Loucy (cell line): ENCODE data around the gene EPHB6.

Experiments used
- H2AFZ ChIP-seq: fragments of 200-600 bp; sonication (generic); 2 replicates; pipeline ENCODE4 v1.6.0; 2016; ENCODE audit warnings: antibody characterized with exemption, mild to moderate bottlenecking, low read length, moderate library complexity
- H3F3A ChIP-seq: fragments of 200-600 bp; 2 replicates; pipeline ENCODE4 v1.6.0; 2016; ENCODE audit warnings: antibody characterized with exemption, low read depth, mild to moderate bottlenecking
- H3K27me3 ChIP-seq: fragments of 200-600 bp; sonication (generic); 2 replicates; pipeline ENCODE4 v1.6.1; 2014; ENCODE audit warnings: low read length, mild to moderate bottlenecking; ENCODE audit not compliant: insufficient read depth, poor library complexity, severe bottlenecking
- H3K36me3 ChIP-seq: fragments of 200-600 bp; sonication (generic); 2 replicates; pipeline ENCODE4 v1.6.1; 2016; ENCODE audit warnings: low read length; ENCODE audit not compliant: insufficient read depth
- H3K4me1 ChIP-seq: fragments of 200-600 bp; sonication (generic); 2 replicates; pipeline ENCODE4 v1.5.1; 2014; ENCODE audit warnings: low read length, mild to moderate bottlenecking; ENCODE audit not compliant: insufficient read depth, poor library complexity, severe bottlenecking
- H3K4me2 ChIP-seq: fragments of 200-600 bp; sonication (generic); 2 replicates; pipeline ENCODE4 v1.6.0; 2014; ENCODE audit warnings: antibody characterized with exemption, low read length, low read depth, mild to moderate bottlenecking; ENCODE audit not compliant: poor library complexity, severe bottlenecking
- H3K4me3 ChIP-seq: fragments of 200-600 bp; sonication (generic); 2 replicates; pipeline ENCODE4 v1.5.1; 2014; ENCODE audit warnings: low read length, mild to moderate bottlenecking, mixed read lengths; ENCODE audit not compliant: poor library complexity, severe bottlenecking
- H3K79me2 ChIP-seq: fragments of 200-600 bp; sonication (generic); 2 replicates; pipeline ENCODE4 v1.6.1; 2014; ENCODE audit warnings: low read length; ENCODE audit not compliant: insufficient read depth
- H3K9ac ChIP-seq: fragments of 200-600 bp; sonication (generic); 2 replicates; pipeline ENCODE4 v1.6.0; 2014; ENCODE audit warnings: mild to moderate bottlenecking, low read depth, low read length, moderate library complexity; ENCODE audit not compliant: poor library complexity, severe bottlenecking
- H3K9me2 ChIP-seq: fragments of 200-600 bp; sonication (generic); replicated peaks from 2 replicates; pipeline ENCODE4 v1.6.1; 2016; ENCODE audit warnings: low read depth, low read length, mixed read lengths
- H3K9me3 ChIP-seq: fragments of 200-600 bp; sonication (generic); 2 replicates; pipeline ENCODE4 v1.6.1; 2014; ENCODE audit warnings: mild to moderate bottlenecking, antibody characterized with exemption, low read length, low read depth; ENCODE audit not compliant: insufficient read depth
- H4K20me1 ChIP-seq: fragments of 200-600 bp; sonication (generic); 2 replicates; pipeline ENCODE4 v1.6.0; 2014; ENCODE audit warnings: antibody characterized with exemption, low read length, mild to moderate bottlenecking; ENCODE audit not compliant: insufficient read depth, poor library complexity, severe bottlenecking
- CTCF ChIP-seq: fragments of 200-600 bp; sonication (generic); conservative IDR thresholded peaks from 2 replicates; pipeline ENCODE4 v1.5.1; 2014; ENCODE audit warnings: mild to moderate bottlenecking, antibody characterized with exemption, low read length
- EZH2phosphoT487 ChIP-seq: fragments of 200-600 bp; IDR thresholded peaks from 2 replicates; pipeline ENCODE4 v1.6.1; 2018; ENCODE audit warnings: antibody characterized with exemption, mild to moderate bottlenecking, moderate library complexity, borderline replicate concordance

The EPHB6 gene

GRCh38 chr7:142886866-142887265 is 32.0 kb downstream of the EPHB6 start:
- H3K36me3 ChIP-seq, result no peaks in the 10 kb centered on the region
- no peak for TF ChIP-seq CTCF
- TF ChIP-seq EZH2phosphoT487, result no peak

DNA sequence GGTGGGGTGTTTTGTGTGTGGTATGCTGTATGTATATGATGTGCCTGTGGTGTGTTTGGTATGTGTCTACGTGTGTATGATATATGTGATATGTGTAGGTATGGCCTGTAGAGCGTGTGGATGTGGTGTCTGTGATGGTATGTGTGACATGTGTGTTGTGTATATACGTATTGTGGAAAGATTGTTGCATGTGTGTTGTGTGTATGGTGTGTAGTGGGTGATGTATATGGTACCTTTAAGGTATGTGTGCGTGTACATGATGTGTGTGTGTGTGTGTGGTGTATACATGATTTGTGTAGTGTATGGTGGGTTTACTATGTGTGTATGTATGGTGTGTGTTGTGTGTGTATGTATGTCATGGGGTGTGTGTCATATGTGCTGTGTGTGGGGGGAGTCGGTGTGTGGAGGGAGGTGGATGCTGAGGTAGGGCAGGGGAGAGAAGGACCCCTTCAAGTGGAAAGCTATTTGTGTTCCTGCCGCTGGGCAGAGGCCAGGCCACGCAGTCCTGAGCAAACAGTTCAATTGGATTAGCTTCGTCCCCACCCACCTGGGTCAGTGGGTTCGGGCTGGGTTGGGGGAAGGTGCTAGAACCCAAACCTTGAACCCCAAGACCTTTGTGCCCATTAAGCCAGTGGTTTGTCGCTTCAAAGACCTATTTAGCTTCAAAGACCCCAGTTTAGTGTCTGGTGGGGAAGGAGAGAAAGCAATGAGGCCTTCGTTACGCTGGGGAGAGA is 32.6 kb downstream of the EPHB6 start:
- Histone ChIP-seq H3K79me2 (no peaks in the 10 kb centered on the region), H3F3A (no peaks in the 10 kb centered on the region), H3K4me2 (no peak overlapping the region), H3K9me2 (no peaks in the 10 kb centered on the region), H3K36me3 (no peaks in the 10 kb centered on the region), H3K4me3 (no peak overlapping the region), H3K9me3 (no peaks in the 10 kb centered on the region), H3K4me1 (no peaks in the 10 kb centered on the region), H2AFZ (no peak overlapping the region), H3K9ac (no peak overlapping the region), H4K20me1 (no peaks in the 10 kb centered on the region), H3K27me3 (no peaks in the 10 kb centered on the region)
- TF ChIP-seq CTCF, result no peak
- TF ChIP-seq EZH2phosphoT487, result no peak

More at GRCh38 chr7:142886866-142887265, 32.0 kb downstream of the EPHB6 start:
- Histone ChIP-seq H3K9ac (no peak overlapping the region), H3K9me3 (no peaks in the 10 kb centered on the region), H3K27me3 (no peaks in the 10 kb centered on the region), H3K79me2 (no peaks in the 10 kb centered on the region), H3K4me1 (no peaks in the 10 kb centered on the region), H3K9me2 (no peaks in the 10 kb centered on the region), H2AFZ (no peak overlapping the region), H3K4me2 (no peak overlapping the region), H3F3A (no peaks in the 10 kb centered on the region), H4K20me1 (no peaks in the 10 kb centered on the region), H3K4me3 (no peak overlapping the region)

- Histone ChIP-seq H3K27me3 (no peaks in the 10 kb centered on the region), H3K4me1 (no peaks in the 10 kb centered on the region), H3K36me3 (no peaks in the 10 kb centered on the region), H3F3A (no peaks in the 10 kb centered on the region), H4K20me1 (no peaks in the 10 kb centered on the region), H3K9me3 (no peaks in the 10 kb centered on the region), H3K4me2 (no peak overlapping the region), H3K9me2 (no peaks in the 10 kb centered on the region), H3K4me3 (no peak overlapping the region), H2AFZ (no peak overlapping the region), H3K79me2 (no peaks in the 10 kb centered on the region), H3K9ac (no peak overlapping the region)
- TF ChIP-seq CTCF, result no peak
- no peak for TF ChIP-seq EZH2phosphoT487
Measured at GRCh38 chr7:142889816-142890215, 34.9 kb downstream of the EPHB6 start.
